Lower lobe of right lung (tissue), 2 donors: ENCODE results near the gene FYB2. TPM values are rescaled to one million over a fixed set of nuclear protein-coding genes. Genes with fewer than 3 reads are reported as not detected.

Source experiments
- ATAC-seq, 2 donors: fragments of 200-7000 bp; cut with Tn5 transposase; one replicate each; pipeline ENCODE4 v1.9.1; 2020 to 2022; ENCODE audit warnings: mild to moderate bottlenecking in 2 of 2, moderate library complexity in 2 of 2
- DNase-seq: peaks from one replicate; pipeline ENCODE4 v3.0.0-alpha.2; 2020
- H3K27ac ChIP-seq: fragments of 200-600 bp; one replicate; pipeline ENCODE4 v1.8.0; 2022
- H3K27me3 ChIP-seq: fragments of 200-600 bp; one replicate; pipeline ENCODE4 v1.8.0; 2022; ENCODE audit warnings: low read depth
- H3K36me3 ChIP-seq: fragments of 200-600 bp; one replicate; pipeline ENCODE4 v1.8.0; 2022; ENCODE audit warnings: mild to moderate bottlenecking
- H3K4me1 ChIP-seq: fragments of 200-600 bp; one replicate; pipeline ENCODE4 v1.8.0; 2022
- H3K4me3 ChIP-seq: fragments of 200-600 bp; one replicate; pipeline ENCODE4 v1.8.0; 2022; ENCODE audit warnings: mild to moderate bottlenecking
- H3K9me3 ChIP-seq: fragments of 200-600 bp; one replicate; pipeline ENCODE4 v1.8.0; 2022
- CTCF ChIP-seq: fragments of 200-600 bp; IDR thresholded peaks from one replicate; pipeline ENCODE4 v1.8.0; 2022; ENCODE audit warnings: antibody characterized with exemption, mild to moderate bottlenecking
- intact Hi-C: fragments of 100-400 bp; cut with DNase I; formaldehyde crosslinking; loops from one replicate; pipeline ENCODE4 v1.11.0; 2022
- total RNA-seq: library from RNA; stranded (reverse); fragmentation: NEBNext Ultra II Directional; extraction: Animal tissue kit (Norgen Biotek cat#: 25700); gene quantifications from one replicate; pipeline ENCODE4 v1.2.1, GENCODE V29; 2021
- donor health status: DM: no; HTN: yes; CAD: no; lungs with severe emphysema.

FYB2 gene
- total RNA-seq, 1 donor from 2014 or later = 3.8 TPM

GRCh38 chr1:56827711-56828110 is 8.5 kb upstream of the FYB2 start:
- Histone ChIP-seq H3K27me3 (peaks cover 14% of the 10 kb centered on the region), H3K4me1 (no peaks in the 10 kb centered on the region), H3K4me3 (no peak overlapping the region), H3K27ac (no peak overlapping the region), H3K9me3 (no peaks in the 10 kb centered on the region), H3K36me3 (no peaks in the 10 kb centered on the region)
- TF ChIP-seq CTCF = no peak
- DNase-seq = no peak
- no peak for ATAC-seq
- intact Hi-C loops = no loop called here

GRCh38 chr1:56825436-56825835 is 6.2 kb upstream of the FYB2 start:
- ATAC-seq (no peak), DNase-seq (no peak)
- Histone ChIP-seq H3K4me1 (peaks cover 11% of the 10 kb centered on the region), H3K36me3 (no peaks in the 10 kb centered on the region), H3K27ac (no peak overlapping the region), H3K9me3 (no peaks in the 10 kb centered on the region), H3K27me3 (peaks cover 5% of the 10 kb centered on the region), H3K4me3 (no peak overlapping the region)
- intact Hi-C loops = no loop called here
- no peak for TF ChIP-seq CTCF

GRCh38 chr1:56824938-56825337 is 5.7 kb upstream of the FYB2 start:
- Histone ChIP-seq H3K4me3 (no peak overlapping the region), H3K36me3 (no peaks in the 10 kb centered on the region), H3K9me3 (no peaks in the 10 kb centered on the region), H3K27me3 (peaks cover 5% of the 10 kb centered on the region), H3K4me1 (peaks cover 11% of the 10 kb centered on the region), H3K27ac (no peak overlapping the region)
- no peak for TF ChIP-seq CTCF
- no peak for ATAC-seq
- DNase-seq = no peak
- intact Hi-C loops = no loop called here

- H3K4me1 ChIP-seq = peaks cover 11% of the 10 kb centered on the region
- no peak overlapping the region for H3K27ac ChIP-seq
- peaks cover 5% of the 10 kb centered on the region for H3K27me3 ChIP-seq
- H3K9me3 ChIP-seq = no peaks in the 10 kb centered on the region
- no peak for DNase-seq
- TF ChIP-seq CTCF = no peak
- intact Hi-C loops = no loop called here
- H3K36me3 ChIP-seq = no peaks in the 10 kb centered on the region
- no peak overlapping the region for H3K4me3 ChIP-seq
- no peak for ATAC-seq
Observed at GRCh38 chr1:56824271-56824670, 5.1 kb upstream of the FYB2 start.

GRCh38 chr1:56821462-56821797 is 2.2 kb upstream of the FYB2 start:
- Histone ChIP-seq H3K36me3 (no peaks in the 10 kb centered on the region), H3K27ac (no peak overlapping the region)

More at GRCh38 chr1:56821462-56821797, 2.2 kb upstream of the FYB2 start:
- Histone ChIP-seq H3K27me3 (no peaks in the 10 kb centered on the region), H3K9me3 (no peaks in the 10 kb centered on the region), H3K4me3 (no peak overlapping the region), H3K4me1 (peaks cover 11% of the 10 kb centered on the region)
- DNase-seq (no peak), ATAC-seq (peak; percentile 10 to 33)
- TF ChIP-seq CTCF = no peak
- intact Hi-C loops = no loop called here
